NCI-H226 (cell line): ENCODE measurements around the gene EIF2D.
"Not testable (repeated sequence)": the region's sequence is repeated elsewhere in the genome, so short reads cannot be mapped to it uniquely, and the experiment has no call there.

Experiments
- DNase-seq: peaks from one replicate; pipeline ENCODE4 v3.0.0-alpha.2; 2015

The EIF2D gene

GRCh38 chr1:206635080-206635977 is 23.1 kb upstream of the EIF2D start, which contains the start of gene DYRK3:
TSS of gene DYRK3 (plus strand) at chr1:206635536. CDS start at chr1:206635704, 168 bp downstream.
- peak; percentile 93 for DNase-seq

- DNase-seq: peak; percentile 59
Measured at GRCh38 chr1:206634365-206635079, 22.3 kb upstream of the EIF2D start.

- DNase-seq: peak; percentile 84
Measured at GRCh38 chr1:206633708-206634121, 21.4 kb upstream of the EIF2D start.

GRCh38 chr1:206631085-206631509 is 18.8 kb upstream of the EIF2D start:
- peak; percentile 72 for DNase-seq

- no peak for DNase-seq
Measured at GRCh38 chr1:206628916-206629315, 16.7 kb upstream of the EIF2D start.

GRCh38 chr1:206626396-206626795 is 14.1 kb upstream of the EIF2D start:
- not testable (repeated sequence) for DNase-seq

GRCh38 chr1:206609229-206609991 is 2.9 kb downstream of the EIF2D start:
- no peak for DNase-seq

GRCh38 chr1:206608108-206608698 is 4.1 kb downstream of the EIF2D start:
- peak; percentile 5 for DNase-seq

- peak; percentile 33 for DNase-seq
Measured at GRCh38 chr1:206606867-206607266, 5.4 kb downstream of the EIF2D start.

- DNase-seq: no peak
Measured at GRCh38 chr1:206604861-206605260, 7.4 kb downstream of the EIF2D start.

- no peak for DNase-seq
Measured at GRCh38 chr1:206600527-206600926, 11.7 kb downstream of the EIF2D start.

GRCh38 chr1:206596319-206596666 is 16.0 kb downstream of the EIF2D start:
- no peak for DNase-seq

GRCh38 chr1:206595581-206596318 is 16.5 kb downstream of the EIF2D start:
- DNase-seq: no peak

GRCh38 chr1:206593351-206593925 is 18.8 kb downstream of the EIF2D start:
- no peak for DNase-seq

GRCh38 chr1:206591696-206592095 is 20.6 kb downstream of the EIF2D start:
- no peak for DNase-seq

- no peak for DNase-seq
Measured at GRCh38 chr1:206591226-206591625, 21.0 kb downstream of the EIF2D start.

GRCh38 chr1:206590025-206590758 is 22.1 kb downstream of the EIF2D start:
- no peak for DNase-seq

- DNase-seq: peak; percentile 77
Measured at GRCh38 chr1:206589206-206589605, 23.1 kb downstream of the EIF2D start.

- peak; percentile 13 for DNase-seq
Measured at GRCh38 chr1:206588492-206588891, 23.8 kb downstream of the EIF2D start.

- no peak for DNase-seq
Measured at GRCh38 chr1:206587904-206588303, 24.4 kb downstream of the EIF2D start.
